GM10266 (cell line): Measurements from ENCODE around the gene SLC41A2.
"Not testable (repeated sequence)": the region's sequence is repeated elsewhere in the genome, so short reads cannot be mapped to it uniquely, and the experiment has no call there.

Source experiments
- DNase-seq: peaks from one replicate; pipeline ENCODE4 v3.0.0; 2012; ENCODE audit errors: extremely low spot score
- CTCF ChIP-seq: IDR thresholded peaks from 2 replicates; pipeline ENCODE4 v1.5.1; 2012; ENCODE audit warnings: mild to moderate bottlenecking, low read depth; ENCODE audit not compliant: control insufficient read depth, insufficient read depth; ENCODE audit errors: missing control alignments

SLC41A2 gene

GRCh38 chr12:104953323-104953722 lies 4.8 kb downstream of the SLC41A2 start:
- TF ChIP-seq CTCF = no peak
- DNase-seq = no peak

GRCh38 chr12:104952816-104953215 lies 5.3 kb downstream of the SLC41A2 start:
- no peak for DNase-seq
- no peak for TF ChIP-seq CTCF

- no peak for TF ChIP-seq CTCF
- DNase-seq = no peak
Measured at GRCh38 chr12:104951759-104952509, 6.2 kb downstream of the SLC41A2 start.

GRCh38 chr12:104948716-104949115 lies 9.4 kb downstream of the SLC41A2 start:
- not testable (repeated sequence) for DNase-seq

GRCh38 chr12:104944252-104944651 lies 13.8 kb downstream of the SLC41A2 start:
- TF ChIP-seq CTCF = no peak
- no peak for DNase-seq

GRCh38 chr12:104943401-104943800 lies 14.7 kb downstream of the SLC41A2 start:
- DNase-seq = not testable (repeated sequence)

- DNase-seq = no peak
- TF ChIP-seq CTCF = no peak
Measured at GRCh38 chr12:104942075-104942474, 16.0 kb downstream of the SLC41A2 start.

GRCh38 chr12:104941454-104941853 lies 16.6 kb downstream of the SLC41A2 start:
- no peak for DNase-seq
- no peak for TF ChIP-seq CTCF

- DNase-seq = no peak
- no peak for TF ChIP-seq CTCF
Measured at GRCh38 chr12:104939089-104939488, 19.0 kb downstream of the SLC41A2 start.
